RWPE2 (cell line): ENCODE results near the gene PKD1.
"Not testable (repeated sequence)": the region's sequence is repeated elsewhere in the genome, so short reads cannot be mapped to it uniquely, and the experiment has no call there.

Experiments
- ATAC-seq: fragments of 200-7000 bp; cut with Tn5 transposase; 3 replicates; pipeline ENCODE4 v1.9.1; 2021; ENCODE audit warnings: low read depth
- DNase-seq: peaks from one replicate; pipeline ENCODE4 v3.0.0-alpha.2; 2020; ENCODE audit warnings: low spot score
- H3K27ac ChIP-seq: fragments of 450-650 bp; 2 replicates; pipeline ENCODE4 v1.5.1; 2017; ENCODE audit warnings: mild to moderate bottlenecking; ENCODE audit not compliant: poor library complexity, severe bottlenecking
- H3K27me3 ChIP-seq: fragments of 250-450 bp; sonication (Bioruptor Pico); 2 replicates; pipeline ENCODE4 v1.5.1; 2021; ENCODE audit warnings: mild to moderate bottlenecking, moderate library complexity; ENCODE audit not compliant: insufficient read depth, poor library complexity, severe bottlenecking
- H3K36me3 ChIP-seq: fragments of 250-450 bp; sonication (Bioruptor Pico); 2 replicates; pipeline ENCODE4 v1.5.1; 2020; ENCODE audit warnings: low read depth, mild to moderate bottlenecking, moderate library complexity
- H3K4me1 ChIP-seq: fragments of 250-450 bp; sonication (Bioruptor Pico); 2 replicates; pipeline ENCODE4 v1.5.1; 2021; ENCODE audit warnings: mild to moderate bottlenecking, moderate library complexity; ENCODE audit not compliant: insufficient read depth, poor library complexity, severe bottlenecking
- H3K4me3 ChIP-seq: fragments of 250-450 bp; sonication (Bioruptor Pico); 2 replicates; pipeline ENCODE4 v1.5.1; 2021; ENCODE audit warnings: mild to moderate bottlenecking, moderate library complexity; ENCODE audit not compliant: severe bottlenecking
- H3K9me3 ChIP-seq: fragments of 250-450 bp; sonication (Bioruptor Pico); 2 replicates; pipeline ENCODE4 v1.5.1; 2021; ENCODE audit warnings: mild to moderate bottlenecking, moderate library complexity; ENCODE audit not compliant: severe bottlenecking
- CTCF ChIP-seq: fragments of 450-650 bp; IDR thresholded peaks from one replicate; pipeline ENCODE4 v1.5.1; 2017; ENCODE audit warnings: mild to moderate bottlenecking, moderate library complexity; ENCODE audit not compliant: poor library complexity, severe bottlenecking

PKD1 gene

GRCh38 chr16:2135770-2136490, at the start of gene PKD1:
TSS of gene PKD1 (minus strand) at chr16:2135898. CDS start at chr16:2135689, 209 bp downstream.
- not testable (repeated sequence) for H3K4me1 ChIP-seq, H3K36me3 ChIP-seq, H3K27me3 ChIP-seq, H3K9me3 ChIP-seq
- DNase-seq (peak; percentile 89), ATAC-seq (peak; percentile 81)
- H3K27ac ChIP-seq = peak within 1 kb of the TSS; percentile 36
- H3K4me3 ChIP-seq = peak within 1 kb of the TSS; percentile 52

- TF ChIP-seq CTCF = no peak
- Histone ChIP-seq H3K27ac (no peak overlapping the region), H3K27me3 (no peaks in the 10 kb centered on the region), H3K4me3 (no peak overlapping the region), H3K9me3 (no peaks in the 10 kb centered on the region), H3K36me3 (no peaks in the 10 kb centered on the region), H3K4me1 (no peaks in the 10 kb centered on the region)
- DNase-seq (no peak), ATAC-seq (no peak)
Observed at GRCh38 chr16:2184962-2185361, 49.3 kb upstream of the PKD1 start.

- Histone ChIP-seq H3K36me3 (no peaks in the 10 kb centered on the region), H3K4me3 (no peak overlapping the region), H3K4me1 (no peaks in the 10 kb centered on the region), H3K9me3 (no peaks in the 10 kb centered on the region), H3K27ac (no peak overlapping the region), H3K27me3 (no peaks in the 10 kb centered on the region)
- DNase-seq = no peak
- TF ChIP-seq CTCF = no peak
- no peak for ATAC-seq
Observed at GRCh38 chr16:2184346-2184745, 48.6 kb upstream of the PKD1 start.

- Histone ChIP-seq H3K27me3 (no peaks in the 10 kb centered on the region), H3K36me3 (no peaks in the 10 kb centered on the region), H3K4me1 (no peaks in the 10 kb centered on the region), H3K27ac (no peak overlapping the region), H3K9me3 (no peaks in the 10 kb centered on the region), H3K4me3 (no peak overlapping the region)
- DNase-seq (no peak), ATAC-seq (no peak)
- TF ChIP-seq CTCF = no peak
Observed at GRCh38 chr16:2183671-2184070, 48.0 kb upstream of the PKD1 start.

- Histone ChIP-seq H3K36me3 (peaks cover 12% of the 10 kb centered on the region), H3K9me3 (no peaks in the 10 kb centered on the region), H3K4me3 (no peak overlapping the region), H3K4me1 (no peaks in the 10 kb centered on the region), H3K27me3 (no peaks in the 10 kb centered on the region), H3K27ac (no peak overlapping the region)
- ATAC-seq (no peak), DNase-seq (no peak)
- no peak for TF ChIP-seq CTCF
Observed at GRCh38 chr16:2181952-2182351, 46.3 kb upstream of the PKD1 start.
